Bronchial epithelial cell (primary cell): ENCODE results near the gene SLC35F3. TPM values are rescaled to one million over a fixed set of nuclear protein-coding genes. Genes with fewer than 3 reads are reported as not detected.

Experiments used
- DNase-seq: peaks from one replicate; pipeline ENCODE4 v3.0.0-alpha.2; 2010; ENCODE audit warnings: low read depth
- FAIRE-seq: peaks from 2 replicates; lab custom pipeline; 2011; peaks lifted over from hg19 to GRCh38; lab: Jason Lieb, UNC
- H3K27me3 ChIP-seq: 2 replicates; pipeline ENCODE4 v1.5.1; 2011; ENCODE audit warnings: low read length; ENCODE audit not compliant: control insufficient read depth, insufficient read depth
- H3K36me3 ChIP-seq: 2 replicates; pipeline ENCODE4 v1.5.1; 2011; ENCODE audit warnings: low read length; ENCODE audit not compliant: control insufficient read depth, insufficient read depth
- H3K4me3 ChIP-seq: 2 replicates; pipeline ENCODE4 v1.5.1; 2011; ENCODE audit warnings: mild to moderate bottlenecking, low read depth, low read length, control low read depth
- CTCF ChIP-seq: IDR thresholded peaks from 2 replicates; pipeline ENCODE4 v1.5.1; 2011; ENCODE audit warnings: mild to moderate bottlenecking, moderate library complexity, low read length, control low read depth, inconsistent platforms; ENCODE audit not compliant: insufficient read depth, severe bottlenecking
- total RNA-seq: library from RNA; depleted of rRNA; stranded (reverse); fragments of >200 nt; gene quantifications from 2 replicates; pipeline ENCODE4 v1.2.1, GENCODE V29; 2014

The SLC35F3 gene
- total RNA-seq, 1 donor from 2014 or later: 0.79 TPM

GRCh38 chr1:234218078-234218477 is 313.6 kb downstream of the SLC35F3 start:
- H3K36me3 ChIP-seq: no peaks in the 10 kb centered on the region
- DNase-seq (no peak), FAIRE-seq (peak; percentile 32)
- H3K27me3 ChIP-seq: no peaks in the 10 kb centered on the region
- H3K4me3 ChIP-seq: no peak overlapping the region
- no peak for TF ChIP-seq CTCF

- Histone ChIP-seq H3K36me3 (no peaks in the 10 kb centered on the region), H3K4me3 (no peak overlapping the region), H3K27me3 (no peaks in the 10 kb centered on the region)
- TF ChIP-seq CTCF: no peak
- no peak for FAIRE-seq
- no peak for DNase-seq
Observed at GRCh38 chr1:234219711-234220110, 315.2 kb downstream of the SLC35F3 start.

- TF ChIP-seq CTCF: no peak
- no peak overlapping the region for H3K4me3 ChIP-seq
- FAIRE-seq (no peak), DNase-seq (no peak)
- H3K36me3 ChIP-seq: no peaks in the 10 kb centered on the region
- H3K27me3 ChIP-seq: no peaks in the 10 kb centered on the region
Observed at GRCh38 chr1:234221601-234222000, 317.1 kb downstream of the SLC35F3 start.

GRCh38 chr1:234222561-234223280 is 318.2 kb downstream of the SLC35F3 start:
- Histone ChIP-seq H3K4me3 (no peak overlapping the region), H3K27me3 (no peaks in the 10 kb centered on the region), H3K36me3 (no peaks in the 10 kb centered on the region)
- DNase-seq: peak; percentile 81
- no peak for TF ChIP-seq CTCF
- no peak for FAIRE-seq

- H3K27me3 ChIP-seq: no peaks in the 10 kb centered on the region
- no peaks in the 10 kb centered on the region for H3K36me3 ChIP-seq
- FAIRE-seq: no peak
- H3K4me3 ChIP-seq: no peak overlapping the region
- no peak for TF ChIP-seq CTCF
- DNase-seq: no peak
Observed at GRCh38 chr1:234226113-234226818, 321.8 kb downstream of the SLC35F3 start.
